Naive thymus-derived CD4-positive, alpha-beta T cell (primary cell): Measurements from ENCODE around the gene FBXO31. TPM values are rescaled to one million over a fixed set of nuclear protein-coding genes. Genes with fewer than 3 reads are reported as not detected.

ENCODE experiments used
- ATAC-seq: fragments of 150-1000 bp; cut with Tn5 transposase; 2 replicates; pipeline ENCODE4 v1.10.0; 2021; ENCODE audit warnings: mild to moderate bottlenecking, moderate library complexity
- CTCF ChIA-PET: fragments of 350-600 bp; sonication (Branson Sonifier 250); formaldehyde crosslinking; loops from one replicate; lab custom pipeline; 2021; ENCODE audit warnings: antibody characterized with exemption; lab: Charles Lee
- POLR2A ChIA-PET: fragments of 350-600 bp; sonication (Branson Sonifier 250); formaldehyde crosslinking; loops from one replicate; lab custom pipeline; 2021; ENCODE audit warnings: antibody characterized with exemption, inconsistent platforms; lab: Charles Lee
- DNase-seq, 9 donors: peaks; one replicate each; pipeline versions ENCODE4 v3.0.0 to v3.0.0-alpha.2; 2020 to 2022; ENCODE audit warnings: mixed read lengths in 1 of 9
- H3K27ac ChIP-seq: one replicate; pipeline ENCODE4 v1.7.0; 2013; ENCODE audit warnings: mild to moderate bottlenecking, low read depth, low read length, moderate library complexity
- H3K27me3 ChIP-seq, 2 donors: one replicate each; pipeline ENCODE4 v1.7.0; 2013; ENCODE audit warnings: low read length in 2 of 2, mild to moderate bottlenecking in 2 of 2, moderate library complexity in 2 of 2; ENCODE audit not compliant: control insufficient read depth in 2 of 2, insufficient read depth in 2 of 2
- H3K36me3 ChIP-seq, 3 experiments: 1 replicate in 2 of 3; 2 replicates in 1 of 3; pipeline ENCODE4 v1.7.0; 2013; ENCODE audit warnings: low read length in 3 of 3, mild to moderate bottlenecking in 3 of 3, moderate library complexity in 1 of 3; ENCODE audit not compliant: insufficient read depth in 3 of 3, control insufficient read depth in 2 of 3
- H3K4me1 ChIP-seq, 2 donors: one replicate each; pipeline ENCODE4 v1.7.0; 2013; ENCODE audit warnings: low read length in 2 of 2, mild to moderate bottlenecking in 2 of 2, moderate library complexity in 1 of 2; ENCODE audit not compliant: control insufficient read depth in 2 of 2, insufficient read depth in 2 of 2
- H3K4me3 ChIP-seq: 2 replicates; pipeline ENCODE4 v1.7.0; 2013; ENCODE audit warnings: mild to moderate bottlenecking, low read length
- H3K9me3 ChIP-seq, 3 experiments: 1 replicate in 2 of 3; 2 replicates in 1 of 3; pipeline ENCODE4 v1.7.0; 2013; ENCODE audit warnings: low read length in 3 of 3; ENCODE audit not compliant: control insufficient read depth in 2 of 3
- H3K27ac Mint-ChIP-seq, 9 donors: one replicate each; pipeline ENCODE4 v1.8.0; 2020 to 2022; ENCODE audit warnings: mixed read lengths in 9 of 9, mild to moderate bottlenecking in 8 of 9, moderate library complexity in 5 of 9, inconsistent platforms in 2 of 9
- H3K27me3 Mint-ChIP-seq, 5 donors: one replicate each; pipeline ENCODE4 v1.8.0; 2021 to 2022; ENCODE audit warnings: mixed read lengths in 5 of 5, mild to moderate bottlenecking in 1 of 5
- H3K36me3 Mint-ChIP-seq, 5 donors: one replicate each; pipeline ENCODE4 v1.8.0; 2020 to 2022; ENCODE audit warnings: mixed read lengths in 5 of 5, mild to moderate bottlenecking in 3 of 5, inconsistent platforms in 1 of 5
- H3K4me1 Mint-ChIP-seq, 7 donors: one replicate each; pipeline ENCODE4 v1.8.0; 2020 to 2022; ENCODE audit warnings: mixed read lengths in 7 of 7, mild to moderate bottlenecking in 3 of 7, inconsistent platforms in 1 of 7
- H3K4me3 Mint-ChIP-seq, 10 donors: one replicate each; pipeline ENCODE4 v1.8.0; 2020 to 2022; ENCODE audit warnings: mild to moderate bottlenecking in 10 of 10, mixed read lengths in 10 of 10, moderate library complexity in 6 of 10, inconsistent platforms in 2 of 10
- H3K9me3 Mint-ChIP-seq, 11 donors: one replicate each; pipeline ENCODE4 v1.8.0; 2020 to 2022; ENCODE audit warnings: mixed read lengths in 11 of 11, mild to moderate bottlenecking in 4 of 11, inconsistent platforms in 1 of 11, moderate library complexity in 1 of 11
- intact Hi-C, 2 donors: fragments of 100-400 bp; cut with micrococcal nuclease; formaldehyde crosslinking; loops; one replicate each; pipeline ENCODE4 v1.15.1; 2023
- polyA plus RNA-seq, 2 donors: library from polyadenylated mRNA; unstranded; fragments of 300-500 nt; fragmentation: Illumina TruSeq; gene quantifications; one replicate each; pipeline ENCODE4 v1.2.3, GENCODE V29; 2021
- total RNA-seq, 6 experiments: library from RNA in 5 of 6; stranded (reverse) in 5 of 6; gene quantifications; 1 replicate in 5 of 6; 2 replicates in 1 of 6; pipeline ENCODE4 v1.2.3 and lab custom pipeline; 2021 to 2026

The FBXO31 gene
- total and polyA plus RNA-seq, 7 experiments from 2014 or later: 16.8 to 41.9 (median 30.8) TPM

DNA sequence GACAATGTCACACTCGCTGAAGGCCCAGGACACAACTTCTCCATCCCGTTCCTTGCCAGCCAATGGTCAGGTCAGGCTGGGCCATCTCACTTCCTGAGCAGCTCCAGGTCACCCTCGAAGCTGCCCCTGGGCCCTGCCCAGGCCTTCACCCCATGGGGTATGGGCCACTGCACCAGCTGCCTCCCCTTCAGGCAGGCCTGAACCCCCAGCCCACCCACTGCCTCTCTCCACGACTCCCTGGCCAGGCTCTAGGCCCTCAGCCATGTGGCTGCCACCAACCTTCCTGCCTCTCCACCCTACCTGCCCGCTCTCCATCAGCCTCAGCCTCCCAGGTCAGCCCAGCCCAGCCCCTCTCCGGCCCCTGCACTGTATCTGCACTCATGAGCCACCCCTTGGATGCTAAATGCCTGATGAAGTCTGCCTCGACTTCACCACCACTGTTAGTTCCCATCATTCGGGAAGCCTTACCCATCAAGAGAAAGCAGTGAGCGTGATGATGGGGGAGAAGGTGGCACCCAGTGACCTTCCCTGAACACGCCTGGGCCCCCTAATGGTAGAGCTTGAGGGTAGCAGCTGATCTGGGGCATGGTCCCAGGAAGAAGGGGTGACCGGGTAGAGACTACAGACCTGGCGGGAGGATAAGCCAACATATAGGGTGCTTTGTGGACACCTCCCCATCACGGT, 35.5 kb downstream of the FBXO31 start:
- Mint-ChIP-seq H3K36me3 (peaks cover 5 to 34% (median 14%) of the 10 kb centered on the region in 5 donors), H3K4me3 (no peak overlapping the region), H3K27me3 (no peaks in the 10 kb centered on the region), H3K9me3 (peaks cover 0 to 3% (median 0%) of the 10 kb centered on the region in 11 donors), H3K4me1 (peaks cover 4 to 32% (median 21%) of the 10 kb centered on the region in 7 donors), H3K27ac (peak overlapping the region in 5 of 9 donors; percentile 25 to 51 (median 29))
- ChIA-PET POLR2A (no interaction called here), CTCF (interaction anchor here (1.0 kb wide), 1 partner anchor 47 kb away, joined by 3 read pairs; no protein-coding TSS in a partner anchor)
- ATAC-seq: no peak
- H3K27me3 ChIP-seq: no peaks in the 10 kb centered on the region
- H3K27ac ChIP-seq: no peak overlapping the region
- peaks cover 0 to 46% (median 7%) of the 10 kb centered on the region in 3 experiments for H3K36me3 ChIP-seq
- no peak for DNase-seq
- peaks cover 5 to 8% of the 10 kb centered on the region in 2 donors for H3K4me1 ChIP-seq
- H3K4me3 ChIP-seq: no peak overlapping the region
- no peaks in the 10 kb centered on the region for H3K9me3 ChIP-seq
- intact Hi-C loops: loop anchor here in 1 of 2 donors (5.0 kb wide), 1 partner anchor 34 kb away; the partner anchor contains the start of gene FBXO31

DNA sequence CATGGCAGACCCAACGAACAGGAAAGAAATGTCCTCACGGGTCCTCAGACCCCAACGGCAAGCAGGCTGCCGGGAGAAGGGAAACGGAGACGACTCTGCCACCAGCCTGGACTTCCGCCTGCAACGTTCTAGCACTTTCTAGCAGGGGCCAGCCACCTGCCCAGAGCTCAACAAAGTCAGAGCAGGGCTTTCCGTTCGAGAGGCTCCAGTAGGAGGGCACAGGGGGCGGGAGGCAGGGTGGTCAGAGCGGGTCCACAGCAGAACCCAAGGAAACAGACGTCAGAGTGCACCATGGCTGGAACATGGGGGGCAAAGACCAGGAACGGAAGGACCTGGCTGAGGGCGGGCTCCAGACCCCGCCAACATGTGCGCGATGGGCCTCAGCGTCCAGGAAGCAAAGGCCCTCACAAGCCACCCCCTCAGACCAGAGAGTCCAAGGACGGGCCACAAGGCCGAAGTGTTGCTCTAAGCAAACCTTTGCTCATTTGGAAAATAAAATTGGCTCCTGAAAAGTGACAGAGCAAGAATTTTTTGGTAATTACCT, 37.0 kb downstream of the FBXO31 start:
- intact Hi-C loops: loop anchor here in 1 of 2 donors (5.0 kb wide), 1 partner anchor 36 kb away; the partner anchor contains the start of gene FBXO31

DNA sequence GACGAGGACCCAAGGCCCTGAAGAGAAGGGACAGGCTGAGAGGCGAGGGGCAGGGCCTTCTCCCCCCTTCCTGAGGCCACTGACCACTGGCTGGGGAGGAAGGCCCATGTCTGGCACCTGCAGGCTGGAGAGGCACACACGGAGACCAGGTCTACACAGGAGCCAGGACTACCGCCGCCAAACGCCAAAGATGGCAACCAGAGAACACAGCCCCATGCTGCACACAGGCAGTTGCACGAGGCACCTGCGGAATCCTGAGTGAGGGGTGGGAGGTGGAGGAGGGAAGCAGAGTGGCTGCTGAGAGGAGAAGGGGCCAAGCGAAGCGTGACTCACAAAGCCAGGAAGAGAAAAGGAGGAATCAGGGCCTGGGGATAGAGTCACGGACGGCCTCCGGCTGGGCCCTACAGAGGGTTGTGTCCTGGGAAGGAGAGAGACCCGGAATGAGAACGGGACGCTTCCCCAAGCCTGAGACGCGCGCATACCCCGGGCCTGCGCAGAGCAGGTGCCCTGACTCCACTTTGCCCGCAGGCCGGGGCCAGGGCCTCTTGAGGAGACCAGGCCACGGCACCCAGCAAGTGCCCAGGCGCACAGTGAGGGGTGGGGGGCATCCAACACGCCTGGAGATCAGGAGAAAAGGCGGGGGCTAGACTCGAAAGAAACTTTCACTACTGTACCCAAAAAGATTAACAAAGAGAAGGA, 37.7 kb downstream of the FBXO31 start:
- Histone ChIP-seq H3K4me1 (peaks cover 5 to 8% of the 10 kb centered on the region in 2 donors), H3K9me3 (no peaks in the 10 kb centered on the region), H3K27me3 (no peaks in the 10 kb centered on the region), H3K4me3 (no peak overlapping the region), H3K36me3 (peaks cover 0 to 60% (median 16%) of the 10 kb centered on the region in 3 experiments), H3K27ac (peak overlapping the region; percentile 55)
- peaks cover 0 to 3% (median 0%) of the 10 kb centered on the region in 11 donors for H3K9me3 Mint-ChIP-seq
- CTCF ChIA-PET: interaction anchor here (1.0 kb wide), 1 partner anchor 18 kb away, joined by 3 read pairs; no protein-coding TSS in a partner anchor
- no peaks in the 10 kb centered on the region for H3K27me3 Mint-ChIP-seq
- peaks cover 9 to 44% (median 18%) of the 10 kb centered on the region in 5 donors for H3K36me3 Mint-ChIP-seq
- ATAC-seq (no peak), DNase-seq (no peak)
- peak overlapping the region in 9 of 10 donors; percentile 43 to 84 (median 81) for H3K4me3 Mint-ChIP-seq
- intact Hi-C loops: loop anchor here (1.0 to 5.0 kb wide), 3 partner anchors 22 to 37 kb away; partner anchors contain the start of gene FBXO31 (in 2 of the 2)
- POLR2A ChIA-PET: interaction anchor here (1.1 to 1.3 kb wide), 2 partner anchors 29 to 42 kb away, joined by 3 to 6 read pairs; partner anchors contain the start of gene C16orf95
- peak overlapping the region; percentile 74 to 99 (median 93) for H3K27ac Mint-ChIP-seq
- peaks cover 4 to 32% (median 21%) of the 10 kb centered on the region in 7 donors for H3K4me1 Mint-ChIP-seq

More for the DNA sequence above, 37.0 kb downstream of the FBXO31 start:
- peaks cover 4 to 32% (median 21%) of the 10 kb centered on the region in 7 donors for H3K4me1 Mint-ChIP-seq
- CTCF ChIA-PET: no interaction called here
- no peak overlapping the region for H3K4me3 Mint-ChIP-seq
- Histone ChIP-seq H3K4me1 (peaks cover 5 to 8% of the 10 kb centered on the region in 2 donors), H3K27me3 (no peaks in the 10 kb centered on the region), H3K36me3 (peaks cover 0 to 60% (median 11%) of the 10 kb centered on the region in 3 experiments), H3K4me3 (no peak overlapping the region), H3K27ac (peak overlapping the region; percentile 55), H3K9me3 (no peaks in the 10 kb centered on the region)
- H3K36me3 Mint-ChIP-seq: peaks cover 9 to 41% (median 18%) of the 10 kb centered on the region in 5 donors
- H3K9me3 Mint-ChIP-seq: peaks cover 0 to 3% (median 0%) of the 10 kb centered on the region in 11 donors
- POLR2A ChIA-PET: no interaction called here
- DNase-seq (no peak), ATAC-seq (no peak)
- H3K27ac Mint-ChIP-seq: peak overlapping the region in 6 of 9 donors; percentile 33 to 99 (median 50)
- H3K27me3 Mint-ChIP-seq: no peaks in the 10 kb centered on the region

DNA sequence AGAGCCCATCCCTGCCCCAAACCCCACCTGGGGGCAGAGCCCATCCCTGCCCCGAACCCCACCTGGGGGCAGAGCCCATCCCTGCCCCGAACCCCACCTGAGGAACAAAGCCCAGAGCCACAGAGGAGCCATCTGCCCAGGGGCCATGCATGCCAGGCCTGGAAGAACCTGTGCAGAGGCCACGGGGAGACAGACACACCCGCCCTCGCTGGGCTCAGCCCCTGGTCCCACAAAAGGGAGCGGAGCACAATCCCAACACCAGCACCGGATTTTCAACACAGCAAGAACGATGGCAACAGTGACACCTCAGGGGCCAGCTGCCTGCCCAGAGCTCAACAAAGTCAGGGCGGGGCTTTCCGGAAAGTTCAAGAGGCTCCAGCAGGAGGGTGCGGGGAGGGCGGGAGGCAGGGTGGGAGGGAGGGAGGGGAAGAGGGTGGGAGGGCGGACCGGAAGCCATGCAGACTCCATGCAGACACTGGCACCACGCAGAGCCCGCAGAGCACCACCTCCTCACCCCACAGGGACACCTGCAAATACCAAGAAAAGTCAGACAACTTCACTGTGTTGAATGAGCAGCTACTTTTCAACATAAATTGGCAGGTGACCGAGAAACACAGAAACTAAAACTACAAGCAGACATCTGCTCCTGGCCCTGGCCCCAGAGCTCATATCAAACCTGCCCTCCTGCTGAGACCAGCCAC, 38.5 kb downstream of the FBXO31 start:
- peaks cover 0 to 3% (median 0%) of the 10 kb centered on the region in 11 donors for H3K9me3 Mint-ChIP-seq
- ChIA-PET POLR2A (interaction anchor here (0.7 to 1.9 kb wide), 5 partner anchors 10 to 1454 kb away, joined by 3 to 6 read pairs (median 5); partner anchors contain the start of genes C16orf95 and FBXO31), CTCF (interaction anchor here (1.0 kb wide), 1 partner anchor 17 kb away, joined by 3 read pairs; no protein-coding TSS in a partner anchor)
- peaks cover 0 to 60% (median 16%) of the 10 kb centered on the region in 3 experiments for H3K36me3 ChIP-seq
- no peaks in the 10 kb centered on the region for H3K27me3 Mint-ChIP-seq
- H3K4me3 Mint-ChIP-seq: peak overlapping the region in 9 of 10 donors; percentile 43 to 84 (median 81)
- H3K4me1 ChIP-seq: peaks cover 5 to 8% of the 10 kb centered on the region in 2 donors
- intact Hi-C loops: loop anchor here (1.0 to 5.0 kb wide), 3 partner anchors 21 to 38 kb away; partner anchors contain the start of gene FBXO31 (in 2 of the 2)
- H3K9me3 ChIP-seq: no peaks in the 10 kb centered on the region
- ATAC-seq: peak; percentile 68
- H3K4me1 Mint-ChIP-seq: peaks cover 4 to 34% (median 16%) of the 10 kb centered on the region in 7 donors
- peaks cover 9 to 49% (median 19%) of the 10 kb centered on the region in 5 donors for H3K36me3 Mint-ChIP-seq
- H3K27me3 ChIP-seq: no peaks in the 10 kb centered on the region
- DNase-seq: peak in 7 of 9 donors; percentile 36 to 61 (median 41)
- H3K27ac Mint-ChIP-seq: peak overlapping the region; percentile 74 to 99 (median 93)
- peak overlapping the region; percentile 55 for H3K27ac ChIP-seq
- H3K4me3 ChIP-seq: no peak overlapping the region

DNA sequence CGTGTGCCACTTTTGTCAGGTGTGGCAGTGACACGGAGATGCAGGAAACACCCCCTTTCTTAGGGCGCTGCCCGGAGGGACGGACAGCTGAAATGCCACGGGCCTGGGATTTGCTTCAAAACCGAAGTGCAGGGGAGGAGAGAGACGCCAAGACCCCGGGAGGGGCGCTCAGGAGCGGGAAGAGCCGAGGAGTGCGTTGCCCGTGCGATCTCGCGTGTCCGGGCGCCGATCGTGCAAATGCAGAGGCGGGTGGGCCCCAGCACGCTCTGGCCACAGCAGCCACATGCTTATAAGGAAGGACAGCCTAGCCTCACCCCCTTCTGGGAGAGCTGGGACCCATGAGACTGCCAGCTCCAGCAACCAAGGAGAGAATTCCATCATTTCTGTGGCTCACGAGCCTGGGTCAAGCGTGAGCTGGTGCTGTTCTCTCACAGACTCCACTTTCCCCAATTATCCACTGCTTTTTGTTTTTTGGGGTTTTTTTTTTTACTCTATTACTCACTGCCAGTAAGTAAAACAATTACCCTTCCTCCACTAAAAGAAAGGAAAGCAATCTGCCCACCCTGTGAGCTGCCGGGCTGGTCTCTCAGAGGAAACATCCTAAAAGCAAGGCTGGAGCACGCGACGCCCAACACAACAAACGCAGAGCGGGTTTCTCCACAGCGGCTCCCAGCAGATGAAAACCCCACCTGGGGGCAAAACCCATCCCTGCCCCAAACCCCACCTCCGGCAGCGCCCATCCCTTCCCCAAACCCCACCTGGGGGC, 39.2 kb downstream of the FBXO31 start:
- Mint-ChIP-seq H3K36me3 (peaks cover 11 to 48% (median 19%) of the 10 kb centered on the region in 5 donors), H3K4me3 (peak overlapping the region in 9 of 10 donors; percentile 29 to 84 (median 57)), H3K9me3 (peaks cover 0 to 3% (median 0%) of the 10 kb centered on the region in 11 donors), H3K27me3 (no peaks in the 10 kb centered on the region), H3K27ac (peak overlapping the region in 7 of 9 donors; percentile 87 to 99 (median 95)), H3K4me1 (peaks cover 4 to 33% (median 16%) of the 10 kb centered on the region in 7 donors)
- DNase-seq (no peak), ATAC-seq (no peak)
- Histone ChIP-seq H3K27ac (peak overlapping the region; percentile 44), H3K27me3 (no peaks in the 10 kb centered on the region), H3K4me3 (no peak overlapping the region), H3K9me3 (no peaks in the 10 kb centered on the region), H3K4me1 (peaks cover 5 to 8% of the 10 kb centered on the region in 2 donors), H3K36me3 (peaks cover 0 to 64% (median 16%) of the 10 kb centered on the region in 3 experiments)
- intact Hi-C loops: no loop called here
- POLR2A ChIA-PET: interaction anchor here (0.7 to 1.9 kb wide), 4 partner anchors 9 to 1455 kb away, joined by 3 to 6 read pairs (median 6); partner anchors contain the start of genes C16orf95 and FBXO31
- CTCF ChIA-PET: no interaction called here
